OCI-M1 (cell line): Measurements from ENCODE around the gene MAGOH.

Source experiments
- DNase-seq: peaks from one replicate; lab custom pipeline; 2025; lab: John Stamatoyannopoulos, UW

Gene MAGOH

DNA sequence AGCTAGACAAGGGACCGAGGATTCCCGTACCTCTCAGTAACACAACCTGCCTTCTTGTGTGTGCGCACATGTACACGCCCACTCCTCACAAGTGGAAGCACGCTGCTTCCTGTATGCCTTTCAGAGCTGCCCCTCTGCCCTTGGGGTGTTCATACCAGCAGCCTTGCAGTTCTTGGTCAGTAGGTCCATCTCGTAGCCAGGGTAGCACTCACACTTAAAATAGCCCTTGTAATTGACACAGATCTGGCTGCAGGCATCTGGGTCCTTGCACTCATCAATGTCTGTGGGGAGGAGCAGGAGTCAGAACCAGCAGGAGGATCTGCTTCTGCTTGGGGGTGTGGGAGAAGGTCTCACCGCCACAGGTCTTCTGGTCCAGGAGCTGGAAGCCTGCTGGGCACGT is 32.6 kb upstream of the MAGOH start:
- DNase-seq, result no peak

DNA sequence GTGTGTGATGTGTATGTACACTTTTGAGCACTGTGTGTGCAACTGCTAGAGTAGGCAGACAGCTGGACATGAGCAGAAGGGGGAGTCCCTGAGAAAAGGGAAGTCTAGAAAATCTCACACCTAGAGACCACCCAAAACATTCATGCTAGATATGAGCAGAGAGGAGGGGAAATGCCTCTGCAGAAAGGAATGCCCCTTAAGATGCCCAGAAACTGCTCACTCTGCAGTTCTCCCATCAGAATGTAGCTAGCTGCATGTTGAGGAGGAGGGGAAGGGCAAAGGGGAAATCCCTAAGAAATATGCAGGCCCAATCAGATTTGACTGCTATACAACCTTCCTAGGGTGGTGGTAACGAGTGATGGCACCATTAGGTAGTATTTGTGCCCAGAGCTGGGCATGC is 31.8 kb upstream of the MAGOH start:
- no peak for DNase-seq

DNA sequence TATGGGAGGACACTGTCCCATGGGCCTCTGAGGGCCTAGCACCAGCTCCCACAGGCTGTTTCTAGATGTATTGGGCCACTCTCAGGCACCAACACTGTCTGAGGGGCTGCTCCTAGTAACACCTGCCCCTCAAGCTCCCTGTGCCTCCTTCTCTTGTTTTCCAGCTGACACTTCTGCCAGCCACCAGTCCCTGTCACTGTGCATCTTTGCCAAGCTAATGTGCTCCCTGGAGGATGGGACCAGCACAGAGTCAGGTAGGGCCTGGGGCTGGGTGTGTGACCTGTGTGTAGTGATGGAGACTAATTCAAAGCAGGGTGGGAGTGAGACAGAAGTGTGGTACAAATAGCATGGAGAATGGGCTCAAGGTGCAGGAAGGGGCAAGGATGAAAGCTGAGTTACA is 29.4 kb upstream of the MAGOH start:
- DNase-seq, result no peak

DNA sequence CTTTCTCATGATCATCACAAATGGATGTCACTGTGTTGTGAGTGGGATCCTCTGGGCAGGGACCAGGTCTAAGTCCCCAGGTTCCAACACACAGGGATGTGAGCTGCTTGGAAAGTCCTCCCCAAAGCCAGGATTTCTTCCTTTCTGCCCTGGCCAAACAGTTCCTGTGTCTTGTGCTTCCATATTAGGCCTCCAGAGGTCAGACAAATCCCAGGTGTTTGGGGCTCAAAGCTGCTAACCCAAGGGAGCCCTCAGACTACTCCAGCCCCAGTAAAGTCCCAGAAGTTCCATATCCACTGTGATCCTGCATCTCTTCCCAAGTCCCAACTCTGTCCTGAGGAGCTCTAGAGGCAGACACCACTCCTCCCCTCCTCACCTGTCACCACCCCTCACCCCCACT is 27.7 kb upstream of the MAGOH start:
- no peak for DNase-seq

DNA sequence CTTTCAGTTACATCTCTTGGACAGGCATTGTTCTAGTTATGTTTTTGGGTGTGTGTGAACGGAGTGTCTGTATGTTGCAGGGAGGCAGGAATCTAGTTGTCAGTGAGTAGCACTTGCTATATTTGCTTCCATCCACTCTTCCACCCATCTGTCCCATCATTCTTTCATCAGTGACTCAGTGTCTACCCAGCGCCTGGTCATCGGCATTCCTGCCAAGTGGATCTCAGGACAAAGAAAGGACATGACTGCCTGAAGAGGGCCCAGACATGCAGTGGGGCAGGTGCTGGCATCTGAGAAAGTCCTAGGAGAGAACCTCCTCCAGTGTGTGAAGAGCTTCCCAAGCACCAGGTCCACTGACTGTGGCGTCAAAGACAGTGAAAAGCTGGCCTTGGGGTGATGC is 27.3 kb upstream of the MAGOH start:
- DNase-seq, result no peak

DNA sequence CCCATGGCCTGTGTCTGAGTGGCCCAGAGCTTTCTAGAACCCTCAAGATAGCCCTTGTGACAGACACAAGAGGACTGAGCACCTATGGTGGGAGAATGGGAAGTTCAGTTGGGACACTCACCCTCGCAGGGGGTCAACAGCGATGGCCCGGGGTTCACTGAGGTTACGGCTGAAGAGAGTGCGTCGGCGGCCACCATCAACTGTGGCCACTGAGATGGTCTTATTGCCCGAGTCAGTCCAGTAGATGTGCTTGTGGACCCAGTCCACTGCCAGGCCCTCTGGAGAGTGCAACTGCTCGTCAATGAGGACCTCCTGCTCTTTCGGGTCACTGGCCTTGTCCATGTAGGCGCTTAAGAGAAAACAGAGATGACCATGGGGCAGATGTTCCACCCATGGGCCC is 25.7 kb upstream of the MAGOH start:
- DNase-seq, result no peak

DNA sequence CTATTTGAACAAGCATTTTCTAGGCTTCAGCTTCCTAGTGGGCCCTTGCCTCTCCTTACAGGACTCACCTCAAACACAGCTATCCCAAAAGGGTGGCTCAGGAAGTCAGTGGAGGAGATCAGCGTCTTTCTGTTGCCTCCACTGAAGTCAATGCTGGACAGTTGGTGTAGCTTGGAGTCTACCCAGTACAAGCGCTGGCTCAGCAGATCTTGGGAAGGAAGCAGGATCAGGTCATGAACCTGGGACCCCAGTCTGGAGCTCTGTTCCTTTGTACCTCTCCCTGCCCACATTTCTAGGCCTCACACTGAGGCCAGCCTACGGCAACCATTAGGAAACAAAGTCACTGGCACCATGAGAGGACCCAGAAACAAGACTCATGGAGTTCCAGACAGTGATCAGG is 23.7 kb upstream of the MAGOH start:
- no peak for DNase-seq

DNA sequence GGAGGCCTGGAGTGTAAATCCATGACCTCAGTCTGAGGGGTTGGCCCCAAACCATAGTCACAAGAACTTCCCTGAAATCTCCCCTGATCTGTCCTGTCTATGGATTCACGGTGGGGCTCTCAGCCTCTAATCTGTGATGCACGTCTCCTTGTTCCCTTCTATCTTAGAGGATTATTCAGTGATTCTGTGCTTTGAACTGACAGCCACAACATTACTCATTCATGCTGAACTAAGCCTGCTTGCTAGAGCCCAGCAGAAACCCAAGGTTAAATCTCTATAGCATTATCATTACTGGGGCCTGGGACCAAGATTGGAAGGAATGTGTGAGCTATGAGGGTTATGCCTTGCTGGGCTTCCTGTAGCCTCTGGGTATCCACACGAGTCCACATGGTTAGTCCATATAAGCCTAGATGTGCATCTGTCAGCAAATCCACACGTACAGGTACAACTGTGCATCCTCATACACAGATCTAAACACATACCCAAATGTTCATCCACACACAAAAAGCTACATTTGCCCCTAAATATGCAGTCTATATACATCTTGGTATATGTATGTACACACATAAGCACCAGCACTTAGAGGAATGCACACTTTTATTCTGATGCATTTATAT is 22.4 kb upstream of the MAGOH start:
- no peak for DNase-seq

GRCh38 chr1:53259932-53260331 is 21.6 kb upstream of the MAGOH start:
- DNase-seq, result no peak

DNA sequence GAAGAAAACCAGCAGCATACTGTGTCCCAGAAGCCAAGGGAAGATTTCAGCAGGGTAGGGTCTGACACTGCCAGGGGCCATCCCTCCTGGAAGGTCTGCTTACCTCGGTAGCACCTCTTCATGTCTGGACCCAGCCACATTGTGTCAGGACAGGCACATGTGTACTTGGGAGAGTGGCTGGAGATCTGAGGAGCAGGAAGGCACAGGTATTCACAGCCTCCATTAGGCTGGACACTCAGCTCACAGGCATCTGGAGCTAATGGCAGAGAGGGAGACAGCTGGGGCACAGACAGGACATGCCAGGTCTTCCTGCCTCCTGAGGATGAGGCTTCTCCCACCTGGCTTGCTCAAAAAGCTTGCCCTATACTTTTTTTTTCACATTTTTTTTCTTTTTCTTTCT is 19.9 kb upstream of the MAGOH start:
- DNase-seq, result no peak

DNA sequence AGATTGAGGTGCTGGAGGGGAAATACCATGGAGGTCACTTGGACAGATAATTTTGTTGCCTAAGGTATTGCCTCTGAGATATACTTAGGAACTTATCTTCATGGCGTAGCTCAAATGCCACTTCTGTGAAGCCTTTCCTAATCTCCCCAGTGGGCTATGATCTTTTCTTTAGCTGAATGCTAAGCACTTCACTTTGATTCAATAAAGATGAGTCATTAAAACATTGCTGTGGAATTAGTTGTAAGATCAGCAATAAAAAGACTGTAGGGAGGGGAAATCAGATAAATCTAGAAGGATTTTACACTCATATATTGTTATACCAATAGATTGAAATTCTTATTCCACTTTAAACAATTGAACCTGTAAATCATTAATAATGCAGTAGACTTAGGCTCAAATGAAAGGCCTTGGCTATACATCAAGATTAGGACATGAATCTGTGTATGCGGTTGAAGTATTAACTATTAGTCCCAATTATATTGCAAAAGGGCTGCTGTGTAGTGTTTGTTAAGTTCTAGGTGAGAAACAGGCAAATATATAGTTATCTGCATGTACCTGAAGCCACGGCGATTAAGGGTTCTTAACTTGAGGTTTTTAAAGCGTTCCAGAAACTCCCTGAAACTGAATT is 19.2 kb upstream of the MAGOH start:
- DNase-seq, result no peak

GRCh38 chr1:53256511-53257453 is 18.5 kb upstream of the MAGOH start:
- DNase-seq, result no peak

- DNase-seq, result no peak
Observed at GRCh38 chr1:53255031-53255430, 16.7 kb upstream of the MAGOH start.

DNA sequence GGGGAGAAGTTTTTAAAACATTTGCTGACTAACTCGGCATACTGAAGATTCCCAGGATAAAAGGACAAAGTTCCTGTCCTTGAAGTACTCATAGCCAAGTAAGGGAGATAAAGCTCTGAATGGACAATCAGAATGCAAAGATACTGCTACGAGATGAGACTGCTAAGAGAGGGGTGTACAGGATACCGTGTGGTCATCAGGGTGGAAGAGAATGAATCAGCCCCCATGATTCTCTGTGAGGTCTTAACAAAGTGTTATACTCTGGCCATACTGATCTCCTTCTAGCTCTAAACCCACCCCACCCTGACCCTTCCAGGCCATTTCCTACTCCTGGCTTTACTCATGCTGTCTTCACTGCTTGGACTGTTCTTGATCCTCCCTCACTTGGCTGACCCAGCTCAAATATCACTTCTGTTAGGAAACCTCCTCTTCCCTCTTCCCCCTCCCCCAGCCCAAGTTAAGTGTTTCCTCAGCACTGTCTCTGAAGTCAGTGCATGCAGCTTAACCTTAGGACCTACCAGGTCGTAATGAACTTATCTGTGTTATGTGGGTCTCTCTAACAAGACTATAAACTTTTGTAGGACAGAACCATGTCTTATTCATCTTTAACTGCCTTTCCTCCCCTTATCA is 15.8 kb upstream of the MAGOH start:
- no peak for DNase-seq

DNA sequence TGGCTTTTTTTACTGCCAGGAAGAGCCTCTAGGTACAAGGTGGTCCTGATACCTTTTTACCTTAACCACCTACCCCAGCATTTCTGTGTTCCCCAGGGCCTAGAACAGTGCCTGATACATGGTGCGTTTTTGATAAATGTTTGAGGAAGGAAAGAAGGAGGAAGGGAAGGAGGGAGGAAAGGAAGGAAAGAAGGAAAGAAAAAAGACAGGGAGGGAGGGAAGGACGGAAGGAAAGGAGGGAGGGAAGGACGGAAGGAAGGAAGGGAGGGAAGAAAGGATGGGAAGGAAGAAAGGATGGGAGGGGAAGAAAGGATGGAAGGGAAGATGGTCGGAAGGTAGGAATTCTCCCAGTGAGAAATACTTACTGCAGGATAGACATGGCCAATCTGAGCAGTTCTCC is 12.0 kb upstream of the MAGOH start:
- DNase-seq, result no peak

DNA sequence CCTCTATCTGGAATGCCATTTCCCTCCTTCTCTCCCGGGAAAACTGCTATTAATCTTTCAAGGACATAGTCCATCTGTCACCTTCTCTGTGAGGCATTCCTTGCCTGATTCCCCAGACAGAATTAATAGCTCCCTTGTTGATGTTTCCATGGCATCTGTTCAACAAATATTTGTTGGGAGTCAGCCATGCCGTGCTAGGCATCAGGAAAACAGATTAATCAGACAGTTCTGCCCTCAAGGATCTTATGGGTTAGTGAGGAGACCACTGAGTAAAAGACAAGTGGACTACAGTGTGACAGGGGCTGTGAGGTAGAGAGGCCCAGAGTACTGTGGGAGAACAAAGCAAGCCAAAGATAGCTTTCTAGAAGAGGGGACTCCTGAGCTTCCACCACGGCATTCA is 11.4 kb upstream of the MAGOH start:
- no peak for DNase-seq

DNA sequence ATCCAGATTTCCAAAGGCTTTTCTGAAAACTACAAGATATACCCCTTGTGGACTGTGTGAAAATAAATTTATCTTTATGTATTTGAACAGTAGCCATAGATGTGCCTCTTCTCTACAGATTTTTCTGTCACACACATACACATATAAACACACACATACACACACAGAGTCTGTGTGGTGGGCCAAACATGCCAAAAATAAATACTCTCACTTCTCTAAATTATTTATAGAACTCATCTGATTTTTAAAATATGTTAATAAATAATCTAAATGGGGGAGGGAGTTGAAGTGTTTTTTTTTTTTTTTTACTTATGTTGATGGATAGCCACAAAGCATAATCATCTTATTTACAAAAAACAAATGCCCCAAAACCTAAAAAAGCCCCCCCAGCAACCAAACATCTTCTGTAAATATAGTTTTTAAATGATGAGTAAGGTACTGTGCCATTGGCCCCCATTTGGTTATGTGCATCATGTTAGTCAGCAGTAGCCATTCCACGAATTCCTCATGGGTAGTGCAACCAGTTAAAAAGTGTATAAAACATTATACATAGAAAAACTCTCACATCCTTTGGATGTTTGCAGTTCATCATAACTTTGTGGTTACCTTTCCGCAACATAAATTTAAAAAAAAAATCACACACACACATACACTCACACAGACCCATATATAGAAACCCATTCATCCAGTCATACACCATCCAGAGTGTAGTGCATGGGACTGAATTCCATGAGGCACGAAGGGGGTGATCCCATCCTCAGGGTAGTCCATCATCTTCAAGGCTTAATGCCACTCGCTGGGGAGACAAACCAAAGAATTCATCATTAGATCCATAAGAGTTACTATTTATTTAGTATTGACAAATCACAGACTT is 8.2 kb upstream of the MAGOH start:
- no peak for DNase-seq

DNA sequence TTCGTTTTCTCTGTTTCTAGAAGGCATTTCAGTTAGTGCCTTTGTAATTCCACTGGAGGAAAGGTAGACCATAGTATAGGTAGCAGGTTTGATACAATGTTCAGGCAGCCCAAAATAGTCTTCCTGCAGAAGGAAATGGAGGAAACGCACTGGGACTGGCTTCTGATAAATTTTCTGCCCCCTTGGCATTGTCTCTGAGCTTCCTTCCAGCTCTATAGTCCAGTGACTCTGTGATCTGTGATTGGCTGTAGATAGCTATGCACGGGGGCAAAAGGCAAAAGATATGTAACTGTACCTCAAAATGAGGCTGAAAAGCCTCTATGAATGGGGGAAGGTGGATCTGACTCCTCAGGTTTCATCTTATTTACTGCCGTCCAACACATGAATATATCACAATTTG is 5.8 kb upstream of the MAGOH start:
- no peak for DNase-seq

GRCh38 chr1:53242381-53242780 is 4.1 kb upstream of the MAGOH start:
- no peak for DNase-seq

DNA sequence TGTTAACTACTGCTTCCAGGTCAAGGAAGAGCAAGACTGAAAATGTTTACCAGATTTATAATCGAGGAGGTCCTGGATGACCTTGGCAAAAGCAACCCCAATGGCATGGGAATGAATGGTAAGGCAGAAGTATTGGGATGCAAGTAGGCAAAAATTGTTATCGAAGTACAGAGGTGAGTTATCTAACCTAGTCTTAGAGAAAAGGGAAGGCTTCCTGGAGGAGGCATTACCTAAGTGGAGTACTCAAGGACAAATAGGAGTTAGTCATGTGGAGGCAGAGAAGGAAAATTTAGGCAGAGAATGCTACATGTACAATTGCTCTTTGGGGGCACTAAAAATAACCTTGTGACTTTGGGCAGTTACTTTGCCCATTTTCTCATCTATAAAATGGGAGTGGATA is 3.5 kb upstream of the MAGOH start:
- DNase-seq, result no peak

GRCh38 chr1:53237638-53238037 is 680 bp downstream of the MAGOH start:
- DNase-seq, result no peak

- DNase-seq, result no peak
Observed at GRCh38 chr1:53220962-53221286, 17.4 kb downstream of the MAGOH start.
